Liver (tissue), 3 donors: ENCODE measurements around the gene CDC45.

Experiments
- ATF3 ChIP-seq: IDR thresholded peaks from 2 replicates; pipeline ENCODE4 v1.6.1; 2016; ENCODE audit warnings: antibody characterized with exemption
- CTCF ChIP-seq: fragments of 150-350 bp; IDR thresholded peaks from 2 replicates; pipeline ENCODE4 v1.5.1; 2017; ENCODE audit warnings: improper control_type of control experiment, low read depth, low read length; ENCODE audit not compliant: missing input control
- EGR1 ChIP-seq, 2 donors: IDR thresholded peaks; 2 replicates each; pipeline ENCODE4 v1.6.1; 2016 to 2018; ENCODE audit warnings: antibody characterized with exemption in 2 of 2, low read depth in 2 of 2
- FOXA1 ChIP-seq: IDR thresholded peaks from 2 replicates; pipeline ENCODE4 v1.6.1; 2016; ENCODE audit warnings: antibody characterized with exemption
- FOXA2 ChIP-seq: IDR thresholded peaks from 2 replicates; pipeline ENCODE4 v1.6.1; 2016; ENCODE audit warnings: antibody characterized with exemption
- GABPA ChIP-seq, 2 donors: IDR thresholded peaks in 1 of 2; conservative IDR thresholded peaks in 1 of 2; 2 replicates each; pipeline ENCODE4 v1.6.1; 2016; ENCODE audit warnings: antibody characterized with exemption in 2 of 2, mild to moderate bottlenecking in 1 of 2, moderate library complexity in 1 of 2
- JUND ChIP-seq, 2 donors: IDR thresholded peaks; 2 replicates each; pipeline ENCODE4 v1.6.1; 2016; ENCODE audit warnings: antibody characterized with exemption in 2 of 2
- MAX ChIP-seq: IDR thresholded peaks from 2 replicates; pipeline ENCODE4 v1.6.1; 2016; ENCODE audit warnings: antibody characterized with exemption
- RAD21 ChIP-seq, 2 donors: IDR thresholded peaks; 2 replicates each; pipeline ENCODE4 v1.6.1; 2016; ENCODE audit warnings: antibody characterized with exemption in 2 of 2, mild to moderate bottlenecking in 2 of 2
- REST ChIP-seq: IDR thresholded peaks from 2 replicates; pipeline ENCODE4 v1.6.1; 2016; ENCODE audit warnings: antibody characterized with exemption, mild to moderate bottlenecking
- RXRA ChIP-seq, 2 donors: IDR thresholded peaks; 2 replicates each; pipeline ENCODE4 v1.6.1; 2017 to 2018; ENCODE audit warnings: antibody characterized with exemption in 2 of 2, mild to moderate bottlenecking in 1 of 2
- SP1 ChIP-seq: IDR thresholded peaks from 2 replicates; pipeline ENCODE4 v1.6.1; 2018; ENCODE audit warnings: antibody characterized with exemption, mild to moderate bottlenecking
- TAF1 ChIP-seq: conservative IDR thresholded peaks from 2 replicates; pipeline ENCODE4 v1.6.1; 2016; ENCODE audit warnings: antibody characterized with exemption, mild to moderate bottlenecking
- YY1 ChIP-seq: IDR thresholded peaks from 2 replicates; pipeline ENCODE4 v1.6.1; 2016; ENCODE audit warnings: antibody characterized with exemption, mild to moderate bottlenecking
- donor health status: healthy.
- donor health status: healthy.

- no peak for TF ChIP-seq RAD21 (IDR thresholded peaks at IDR 0.05)
- no peak for TF ChIP-seq CTCF
- no peak for TF ChIP-seq TAF1
- TF ChIP-seq GABPA (IDR thresholded peaks at IDR 0.05 in 1 of 2, conservative IDR thresholded peaks at IDR 0.05 in 1 of 2) = no peak
- TF ChIP-seq JUND (IDR thresholded peaks at IDR 0.05) = no peak
- no peak for TF ChIP-seq RXRA (IDR thresholded peaks at IDR 0.05)
- no peak for TF ChIP-seq YY1
- TF ChIP-seq FOXA1 = no peak
- TF ChIP-seq SP1 = no peak
- TF ChIP-seq REST = no peak
- no peak for TF ChIP-seq MAX
- no peak for TF ChIP-seq ATF3
- no peak for TF ChIP-seq FOXA2
- no peak for TF ChIP-seq EGR1 (IDR thresholded peaks at IDR 0.05; ENCODE audit: low read depth in 2 of 2)
These were observed 18.2 kb upstream of the CDC45 start for GRCh38 chr22:19461506-19461905.
